SK-N-SH treated with all-trans-retinoic acid at 6 μM for 48 hours (cell line): ENCODE results near the gene XDH.

Source experiments
- ARNTL ChIP-seq: fragments of 450-650 bp; formaldehyde crosslinking; IDR thresholded peaks from 2 replicates; pipeline ENCODE4 v1.5.0; 2020; ENCODE audit warnings: low read depth, mild to moderate bottlenecking, moderate library complexity, borderline replicate concordance
- CREB5 ChIP-seq: fragments of 250-450 bp; sonication (Bioruptor Pico); IDR thresholded peaks from 2 replicates; pipeline ENCODE4 v1.5.1; 2020; ENCODE audit warnings: low read depth, mild to moderate bottlenecking, moderate library complexity
- CSDC2 ChIP-seq: fragments of 250-450 bp; sonication (Bioruptor Pico); IDR thresholded peaks from 2 replicates; pipeline ENCODE4 v1.5.0; 2020; ENCODE audit warnings: mild to moderate bottlenecking, moderate library complexity
- GLIS3 ChIP-seq: fragments of 250-450 bp; sonication (Bioruptor Pico); IDR thresholded peaks from 2 replicates; pipeline ENCODE4 v1.5.0; 2020; ENCODE audit warnings: mild to moderate bottlenecking, moderate library complexity
- PPARA ChIP-seq: fragments of 250-450 bp; sonication (Bioruptor Pico); IDR thresholded peaks from 2 replicates; pipeline ENCODE4 v1.5.0; 2020; ENCODE audit warnings: mild to moderate bottlenecking, borderline replicate concordance
- RARB ChIP-seq: fragments of 250-450 bp; sonication (Bioruptor Pico); IDR thresholded peaks from 2 replicates; pipeline ENCODE4 v1.8.0; 2021; ENCODE audit warnings: mild to moderate bottlenecking, moderate library complexity
- SNAI2 ChIP-seq: fragments of 250-450 bp; sonication (Bioruptor Pico); IDR thresholded peaks from 2 replicates; pipeline ENCODE4 v1.5.0; 2020; ENCODE audit warnings: mild to moderate bottlenecking, moderate library complexity
- TOX ChIP-seq: fragments of 250-450 bp; sonication (Bioruptor Pico); IDR thresholded peaks from 2 replicates; pipeline ENCODE4 v1.8.0; 2021; ENCODE audit warnings: mild to moderate bottlenecking, moderate library complexity, borderline replicate concordance
- ZC3H10 ChIP-seq: fragments of 250-450 bp; sonication (Bioruptor Pico); IDR thresholded peaks from 2 replicates; pipeline ENCODE4 v1.5.1; 2021; ENCODE audit warnings: mild to moderate bottlenecking, moderate library complexity
- ZFP30 ChIP-seq: fragments of 450-650 bp; formaldehyde crosslinking; IDR thresholded peaks from 2 replicates; pipeline ENCODE4 v1.5.0; 2022; ENCODE audit warnings: mild to moderate bottlenecking, moderate library complexity
- ZNF565 ChIP-seq: fragments of 450-650 bp; formaldehyde crosslinking; conservative IDR thresholded peaks from 2 replicates; pipeline ENCODE4 v1.5.0; 2020; ENCODE audit warnings: low read depth, mild to moderate bottlenecking, moderate library complexity
- ZNF70 ChIP-seq: fragments of 450-650 bp; formaldehyde crosslinking; IDR thresholded peaks from 2 replicates; pipeline ENCODE4 v1.5.0; 2020; ENCODE audit warnings: mild to moderate bottlenecking, moderate library complexity
- TF ChIP-seq, protein P1 (sequence below): fragments of 250-450 bp; sonication (Bioruptor Pico); IDR thresholded peaks from 2 replicates; pipeline ENCODE4 v1.8.0; 2020; ENCODE audit warnings: mild to moderate bottlenecking, moderate library complexity, borderline replicate concordance
- TF ChIP-seq, protein P2 (sequence below): fragments of 250-450 bp; sonication (Bioruptor Pico); IDR thresholded peaks from 2 replicates; pipeline ENCODE4 v1.8.0; 2021; ENCODE audit warnings: low read depth, mild to moderate bottlenecking, moderate library complexity, borderline replicate concordance

GRCh38 chr2:31365834-31366505, 48.6 kb downstream of the XDH start:
- TF ChIP-seq PPARA (CRISPR knock-in tag) (no peak), TOX (CRISPR knock-in tag) (no peak), ARNTL (CRISPR knock-in tag) (no peak), ZNF70 (CRISPR knock-in tag) (no peak), ZFP30 (CRISPR knock-in tag) (no peak), SNAI2 (CRISPR knock-in tag) (no peak), RARB (CRISPR knock-in tag) (no peak), GLIS3 (CRISPR knock-in tag) (no peak), ZNF565 (CRISPR knock-in tag) (no peak), CSDC2 (CRISPR knock-in tag) (no peak), ZC3H10 (CRISPR knock-in tag) (no peak), CREB5 (CRISPR knock-in tag) (no peak)
- TF ChIP-seq, protein P1, sequence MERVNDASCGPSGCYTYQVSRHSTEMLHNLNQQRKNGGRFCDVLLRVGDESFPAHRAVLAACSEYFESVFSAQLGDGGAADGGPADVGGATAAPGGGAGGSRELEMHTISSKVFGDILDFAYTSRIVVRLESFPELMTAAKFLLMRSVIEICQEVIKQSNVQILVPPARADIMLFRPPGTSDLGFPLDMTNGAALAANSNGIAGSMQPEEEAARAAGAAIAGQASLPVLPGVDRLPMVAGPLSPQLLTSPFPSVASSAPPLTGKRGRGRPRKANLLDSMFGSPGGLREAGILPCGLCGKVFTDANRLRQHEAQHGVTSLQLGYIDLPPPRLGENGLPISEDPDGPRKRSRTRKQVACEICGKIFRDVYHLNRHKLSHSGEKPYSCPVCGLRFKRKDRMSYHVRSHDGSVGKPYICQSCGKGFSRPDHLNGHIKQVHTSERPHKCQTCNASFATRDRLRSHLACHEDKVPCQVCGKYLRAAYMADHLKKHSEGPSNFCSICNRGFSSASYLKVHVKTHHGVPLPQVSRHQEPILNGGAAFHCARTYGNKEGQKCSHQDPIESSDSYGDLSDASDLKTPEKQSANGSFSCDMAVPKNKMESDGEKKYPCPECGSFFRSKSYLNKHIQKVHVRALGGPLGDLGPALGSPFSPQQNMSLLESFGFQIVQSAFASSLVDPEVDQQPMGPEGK (CRISPR knock-in tag): no peak
- TF ChIP-seq, protein P2, sequence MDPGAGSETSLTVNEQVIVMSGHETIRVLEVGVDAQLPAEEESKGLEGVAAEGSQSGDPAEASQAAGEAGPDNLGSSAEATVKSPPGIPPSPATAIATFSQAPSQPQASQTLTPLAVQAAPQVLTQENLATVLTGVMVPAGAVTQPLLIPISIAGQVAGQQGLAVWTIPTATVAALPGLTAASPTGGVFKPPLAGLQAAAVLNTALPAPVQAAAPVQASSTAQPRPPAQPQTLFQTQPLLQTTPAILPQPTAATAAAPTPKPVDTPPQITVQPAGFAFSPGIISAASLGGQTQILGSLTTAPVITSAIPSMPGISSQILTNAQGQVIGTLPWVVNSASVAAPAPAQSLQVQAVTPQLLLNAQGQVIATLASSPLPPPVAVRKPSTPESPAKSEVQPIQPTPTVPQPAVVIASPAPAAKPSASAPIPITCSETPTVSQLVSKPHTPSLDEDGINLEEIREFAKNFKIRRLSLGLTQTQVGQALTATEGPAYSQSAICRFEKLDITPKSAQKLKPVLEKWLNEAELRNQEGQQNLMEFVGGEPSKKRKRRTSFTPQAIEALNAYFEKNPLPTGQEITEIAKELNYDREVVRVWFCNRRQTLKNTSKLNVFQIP (CRISPR knock-in tag): no peak
